HG02588 (cell line): ENCODE measurements around the gene UNC45B.
A peak's percentile ranks its signal among the peaks of the same experiment; 100 is the strongest.
"Not testable (repeated sequence)": the region's sequence is repeated elsewhere in the genome, so short reads cannot be mapped to it uniquely, and the experiment has no call there.

Experiments used
- ATAC-seq: cut with Tn5 transposase; IDR thresholded peaks from one replicate; pipeline ENCODE4 v1.9.1; 2021; ENCODE audit warnings: mild to moderate bottlenecking, moderate library complexity; ENCODE audit not compliant: unreplicated experiment

Gene UNC45B, protein sequence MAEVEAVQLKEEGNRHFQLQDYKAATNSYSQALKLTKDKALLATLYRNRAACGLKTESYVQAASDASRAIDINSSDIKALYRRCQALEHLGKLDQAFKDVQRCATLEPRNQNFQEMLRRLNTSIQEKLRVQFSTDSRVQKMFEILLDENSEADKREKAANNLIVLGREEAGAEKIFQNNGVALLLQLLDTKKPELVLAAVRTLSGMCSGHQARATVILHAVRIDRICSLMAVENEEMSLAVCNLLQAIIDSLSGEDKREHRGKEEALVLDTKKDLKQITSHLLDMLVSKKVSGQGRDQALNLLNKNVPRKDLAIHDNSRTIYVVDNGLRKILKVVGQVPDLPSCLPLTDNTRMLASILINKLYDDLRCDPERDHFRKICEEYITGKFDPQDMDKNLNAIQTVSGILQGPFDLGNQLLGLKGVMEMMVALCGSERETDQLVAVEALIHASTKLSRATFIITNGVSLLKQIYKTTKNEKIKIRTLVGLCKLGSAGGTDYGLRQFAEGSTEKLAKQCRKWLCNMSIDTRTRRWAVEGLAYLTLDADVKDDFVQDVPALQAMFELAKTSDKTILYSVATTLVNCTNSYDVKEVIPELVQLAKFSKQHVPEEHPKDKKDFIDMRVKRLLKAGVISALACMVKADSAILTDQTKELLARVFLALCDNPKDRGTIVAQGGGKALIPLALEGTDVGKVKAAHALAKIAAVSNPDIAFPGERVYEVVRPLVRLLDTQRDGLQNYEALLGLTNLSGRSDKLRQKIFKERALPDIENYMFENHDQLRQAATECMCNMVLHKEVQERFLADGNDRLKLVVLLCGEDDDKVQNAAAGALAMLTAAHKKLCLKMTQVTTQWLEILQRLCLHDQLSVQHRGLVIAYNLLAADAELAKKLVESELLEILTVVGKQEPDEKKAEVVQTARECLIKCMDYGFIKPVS

DNA sequence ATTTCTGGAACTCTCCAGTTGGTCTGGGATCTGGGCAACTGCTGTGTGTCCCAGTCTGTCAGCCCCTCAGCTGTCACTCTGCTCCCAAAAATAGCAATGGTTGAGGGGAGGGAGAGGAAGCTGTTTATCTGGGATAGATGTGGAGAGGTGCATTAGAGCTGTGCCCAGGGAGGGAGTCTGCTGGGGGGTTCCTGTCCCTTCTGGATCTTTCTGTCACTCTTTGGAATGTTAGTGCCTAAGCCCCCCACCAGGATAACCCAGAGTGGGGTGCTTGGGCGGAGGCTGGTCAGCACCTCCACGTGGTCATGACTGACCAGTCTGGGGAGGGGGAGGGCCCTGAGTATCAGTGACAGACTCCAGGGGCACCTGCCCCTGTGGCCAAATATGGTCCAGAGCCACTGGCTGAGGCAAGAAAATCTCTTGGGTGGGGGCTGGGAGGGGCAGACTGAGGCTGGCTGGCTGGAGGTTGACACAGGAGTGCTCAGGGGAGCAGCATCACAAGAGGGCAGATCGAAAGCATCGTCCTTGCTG, at the start of gene UNC45B:
Gene UNC45B, plus strand, starts transcription at position 443 of the 531 bp plus-strand sequence. CDS start 447 bp downstream, outside the sequence.
- ATAC-seq: no peak

DNA sequence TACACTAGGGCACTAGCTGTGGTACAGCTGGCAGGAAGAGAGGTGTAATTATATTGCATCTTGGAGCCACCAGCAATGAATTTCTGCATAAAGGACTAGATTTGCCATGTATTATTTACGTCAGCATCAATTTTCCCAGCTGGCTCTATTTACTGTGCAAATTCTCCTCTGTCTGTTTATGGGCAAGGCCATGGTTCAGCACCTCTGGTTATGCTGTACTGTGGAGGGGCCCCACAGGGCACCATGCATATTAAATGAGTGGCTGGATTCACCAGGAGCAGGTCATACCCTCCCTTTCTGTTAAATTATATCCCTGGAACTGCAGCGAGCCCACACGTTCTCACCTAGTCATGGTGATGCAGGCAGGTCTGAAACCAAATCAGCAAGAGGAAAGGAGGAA, 47.7 kb upstream of the UNC45B start:
- no peak for ATAC-seq

DNA sequence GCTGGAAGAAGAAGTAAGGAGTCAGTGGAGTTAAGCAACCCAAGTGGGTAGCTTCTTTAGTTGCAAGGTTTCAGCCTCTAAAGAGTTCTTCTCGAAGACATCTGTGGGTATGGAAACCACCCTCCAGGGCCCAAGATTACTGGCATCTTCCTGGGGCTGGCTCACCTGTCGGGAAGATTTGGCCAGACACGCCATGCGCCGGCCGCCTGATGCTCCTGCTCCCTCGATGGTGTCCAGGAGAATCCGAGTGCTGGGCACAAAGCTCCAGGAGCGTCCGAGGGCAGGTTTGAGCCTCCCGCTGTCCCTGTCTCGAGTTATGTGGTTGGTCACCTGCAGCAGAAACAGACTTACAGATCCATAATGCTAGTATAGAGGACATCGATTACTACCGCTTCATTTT, 46.6 kb upstream of the UNC45B start:
- no peak for ATAC-seq

DNA sequence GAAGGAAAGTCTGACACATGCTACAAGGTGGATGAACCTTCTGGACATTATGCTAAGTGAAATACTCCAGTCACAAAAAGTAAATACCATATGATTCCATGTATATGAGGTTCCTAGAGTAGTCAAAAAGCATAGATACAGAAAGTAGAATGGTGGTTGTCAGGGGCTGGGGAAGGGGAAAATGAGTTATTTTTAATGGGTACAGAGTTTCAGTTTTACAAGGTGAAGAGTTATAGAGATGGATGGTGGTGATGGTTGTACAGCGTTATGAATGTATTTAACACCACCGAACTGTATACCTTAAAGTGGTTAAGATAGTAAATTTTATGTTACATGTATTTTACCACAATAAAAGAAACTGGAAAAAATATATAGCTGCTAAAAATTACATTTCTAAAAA, 45.9 kb upstream of the UNC45B start:
- no peak for ATAC-seq

DNA sequence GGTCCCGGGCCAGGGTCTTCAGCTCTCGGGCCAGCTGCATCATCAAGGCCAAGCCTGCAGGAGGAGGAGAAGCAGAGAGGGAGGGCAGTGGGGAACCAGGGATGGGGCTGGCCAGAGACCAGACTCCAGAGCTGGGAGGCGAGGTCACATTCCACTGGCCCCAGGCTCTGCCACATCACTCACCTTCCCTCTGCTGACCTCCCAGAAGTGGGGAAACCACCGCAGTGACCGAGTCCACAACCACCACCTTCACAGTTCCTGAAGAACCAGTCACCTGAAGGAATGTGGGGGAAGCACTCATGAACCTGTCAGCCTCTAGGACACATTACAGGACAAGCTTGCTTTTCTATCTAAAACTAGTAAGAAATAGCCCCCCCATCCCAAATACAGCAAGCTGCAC, 44.3 kb upstream of the UNC45B start:
- no peak for ATAC-seq

DNA sequence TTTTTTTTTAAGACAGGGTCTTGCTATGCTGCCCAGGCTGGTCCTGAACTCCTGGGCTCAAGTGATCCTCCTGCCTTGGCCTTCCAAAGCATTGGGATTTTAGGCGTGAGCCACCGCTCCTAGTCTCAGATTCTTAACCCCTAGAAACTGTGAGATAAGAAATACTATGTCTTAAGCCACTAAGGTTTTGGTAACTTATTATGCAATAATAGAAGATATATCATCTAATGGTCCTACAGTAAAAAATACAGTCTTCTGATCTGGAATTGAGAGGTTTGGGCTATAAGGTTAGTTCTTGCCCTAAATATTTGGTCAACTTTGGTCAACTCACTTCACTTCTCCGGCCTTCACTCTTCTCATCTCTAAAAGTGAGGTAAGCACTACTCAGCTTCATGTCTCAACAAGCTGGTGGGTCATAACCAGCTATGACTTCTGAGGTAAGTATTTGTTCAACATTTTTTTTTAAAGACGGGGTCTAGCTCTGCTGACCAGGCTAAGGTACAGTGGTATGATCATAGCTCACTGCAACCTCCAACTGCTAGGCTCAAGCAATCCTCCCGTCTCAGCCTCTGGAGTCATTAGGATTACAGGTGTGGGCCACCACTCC, 42.7 kb upstream of the UNC45B start:
- no peak for ATAC-seq

DNA sequence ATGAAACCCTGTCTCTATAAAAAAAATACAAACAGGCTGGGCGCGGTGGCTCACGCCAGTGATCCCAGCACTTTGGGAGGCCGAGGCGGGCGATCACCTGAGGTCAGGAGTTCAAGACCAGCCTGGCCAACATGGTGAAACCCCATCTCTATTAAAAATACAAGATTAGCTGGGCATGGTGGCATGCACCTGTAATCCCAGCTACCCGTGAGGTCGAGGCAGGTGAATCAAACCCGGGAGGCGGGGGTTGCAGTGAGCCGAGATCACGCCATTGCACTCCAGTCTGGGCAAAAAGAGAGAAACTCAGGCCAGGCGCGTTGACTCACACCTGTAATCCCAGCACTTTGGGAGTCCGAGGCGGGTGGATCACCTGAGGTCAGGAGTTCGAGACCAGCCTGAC, 36.8 kb upstream of the UNC45B start:
- not testable (repeated sequence) for ATAC-seq

DNA sequence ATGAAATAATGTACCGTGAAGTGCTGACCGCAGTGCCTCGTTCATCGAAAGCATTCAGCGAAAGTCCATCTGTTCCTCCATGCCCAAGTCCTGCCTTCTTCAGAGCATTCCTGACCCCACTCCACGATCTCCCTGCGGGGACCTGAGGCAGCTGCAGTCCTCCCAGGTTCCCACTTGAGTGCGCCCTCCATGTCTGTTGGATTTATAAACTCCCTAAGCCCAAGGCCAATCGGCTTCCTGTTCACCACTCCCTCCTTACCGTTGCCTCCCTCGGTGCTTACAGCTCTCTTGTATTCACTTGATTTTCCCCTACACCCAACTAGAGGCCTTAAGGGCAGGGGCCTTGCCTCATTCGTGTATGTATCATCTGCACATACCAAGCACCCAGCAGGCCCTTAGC, 30.8 kb upstream of the UNC45B start:
- ATAC-seq: no peak

GRCh38 chr17:35117984-35118383, 29.6 kb upstream of the UNC45B start:
- ATAC-seq: no peak

- peak; percentile 76 for ATAC-seq
These were observed 28.0 kb upstream of the UNC45B start, which contains the start of gene RAD51D for GRCh38 chr17:35119370-35120165. RAD51D (minus strand) TSS chr17:35119860; CDS start chr17:35119613, 247 bp downstream.

DNA sequence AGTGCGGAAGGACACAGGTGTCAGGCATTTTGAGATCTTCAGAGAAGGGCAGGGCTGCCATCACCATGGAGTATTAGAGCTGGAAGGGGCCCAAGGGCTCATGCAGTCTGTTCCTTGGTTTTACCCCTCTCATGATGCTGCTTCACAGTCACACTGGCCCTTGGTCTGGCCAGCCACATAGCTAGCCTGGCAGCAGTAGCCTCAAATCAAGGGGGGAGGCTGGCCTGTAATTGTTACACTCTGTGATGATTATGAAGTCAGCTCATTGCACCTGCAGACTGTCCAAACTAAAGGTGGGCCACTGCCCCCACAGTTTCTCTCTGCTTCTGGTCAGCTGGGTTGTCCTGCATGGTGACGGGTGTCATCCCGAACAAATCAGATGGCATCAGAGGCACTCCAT, 26.3 kb upstream of the UNC45B start, which contains the start of gene FNDC8:
Gene FNDC8, plus strand, starts transcription at position 301 of the 400 bp plus-strand sequence. Its CDS starts 79 bp downstream, at position 380.
- no peak for ATAC-seq

GRCh38 chr17:35127751-35128514, 19.7 kb upstream of the UNC45B start:
- ATAC-seq: no peak

DNA sequence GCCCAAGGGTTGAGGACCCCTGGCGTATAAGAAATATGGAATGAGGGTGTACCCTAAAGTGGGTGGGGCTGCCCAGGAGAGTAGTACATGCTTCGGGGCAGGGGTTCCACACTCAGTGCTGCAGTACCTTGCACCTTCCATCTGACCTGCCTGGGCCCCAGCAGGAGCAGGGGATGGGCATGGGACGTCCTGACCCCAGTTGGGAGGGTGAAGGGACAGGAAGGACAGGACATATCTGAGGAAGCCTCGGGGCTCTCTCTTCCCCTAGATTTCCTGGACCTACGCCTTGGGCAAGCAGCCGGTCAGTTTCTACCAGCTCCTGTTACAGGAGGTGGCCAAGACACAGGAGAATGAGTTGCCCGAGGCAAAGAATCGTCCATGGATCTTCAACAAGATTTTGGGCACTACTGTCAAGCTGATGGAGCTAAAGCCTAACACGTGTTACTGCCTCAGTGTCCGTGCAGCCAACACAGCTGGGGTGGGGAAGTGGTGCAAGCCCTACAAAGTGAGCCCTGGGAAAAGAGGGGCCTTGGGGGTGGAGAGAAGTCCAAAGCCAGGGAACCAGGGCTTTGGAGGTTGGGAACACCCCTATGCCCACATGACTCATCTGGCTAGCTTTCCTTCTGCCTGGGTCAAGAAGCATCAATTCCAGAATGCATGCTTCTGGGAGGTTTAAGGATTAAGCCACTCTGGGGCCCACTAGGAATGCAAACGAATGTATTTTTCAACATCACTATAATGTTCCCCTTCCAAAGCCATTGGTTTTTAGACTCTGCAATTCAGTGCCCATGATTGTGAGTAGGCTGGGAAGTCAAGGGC, 18.3 kb upstream of the UNC45B start:
- ATAC-seq: no peak

- ATAC-seq: no peak
These were observed 17.7 kb upstream of the UNC45B start for GRCh38 chr17:35129973-35130351.

GRCh38 chr17:35130392-35130791, 17.2 kb upstream of the UNC45B start:
- ATAC-seq: no peak

DNA sequence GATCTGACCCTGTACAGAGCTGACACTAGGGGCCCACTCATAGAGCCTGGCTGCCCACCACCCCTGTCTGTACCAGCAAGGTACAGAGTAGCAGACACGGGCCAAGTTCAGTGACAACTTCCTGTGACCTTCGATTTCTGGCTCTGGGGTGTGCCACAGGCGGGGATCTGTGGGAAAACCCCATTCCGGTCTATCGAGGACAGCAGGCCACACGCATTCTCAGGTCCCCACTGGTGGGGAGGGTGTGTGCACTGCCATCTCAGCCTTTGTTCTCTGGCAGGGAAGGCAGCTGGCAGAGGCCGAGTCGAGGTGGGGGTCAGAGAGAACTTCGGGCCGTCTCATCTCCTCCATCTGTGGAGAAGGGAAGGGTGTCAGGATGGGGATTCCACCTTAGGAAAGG, 15.5 kb upstream of the UNC45B start:
- no peak for ATAC-seq

- ATAC-seq: no peak
These were observed 14.6 kb upstream of the UNC45B start for GRCh38 chr17:35132816-35133550.

- ATAC-seq: no peak
These were observed 12.3 kb upstream of the UNC45B start for GRCh38 chr17:35135322-35135721.
